ENCODE results near the gene POLR3H. TPM values are rescaled to one million over a fixed set of nuclear protein-coding genes. Genes with fewer than 3 reads are reported as not detected.
A peak's percentile ranks its signal among the peaks of the same experiment; 100 is the strongest.

The POLR3H gene
- total RNA-seq, 1 donor: 28.1 TPM

DNA sequence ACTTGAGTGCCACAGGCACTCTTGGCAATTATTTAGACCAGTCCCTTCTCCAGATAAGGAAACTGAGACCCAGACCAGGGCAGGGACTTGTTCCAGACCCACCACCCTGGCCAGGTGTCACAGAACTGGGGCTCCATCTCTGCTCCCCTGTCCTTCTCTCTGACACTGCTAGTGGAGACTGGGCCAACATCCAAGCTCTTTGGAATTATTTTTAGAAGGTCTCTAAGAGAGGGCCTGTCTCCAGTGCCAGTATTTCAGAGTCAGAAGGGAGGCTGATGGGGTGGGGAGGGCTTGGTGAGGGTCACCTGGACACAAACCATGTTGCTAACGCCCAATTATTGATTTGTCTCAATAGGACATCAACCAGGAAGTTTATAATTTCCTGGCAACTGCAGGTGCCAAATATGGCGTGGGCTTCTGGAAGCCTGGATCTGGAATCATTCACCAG lies 32.7 kb downstream of the POLR3H start:
- TF ChIP-seq, protein P1, sequence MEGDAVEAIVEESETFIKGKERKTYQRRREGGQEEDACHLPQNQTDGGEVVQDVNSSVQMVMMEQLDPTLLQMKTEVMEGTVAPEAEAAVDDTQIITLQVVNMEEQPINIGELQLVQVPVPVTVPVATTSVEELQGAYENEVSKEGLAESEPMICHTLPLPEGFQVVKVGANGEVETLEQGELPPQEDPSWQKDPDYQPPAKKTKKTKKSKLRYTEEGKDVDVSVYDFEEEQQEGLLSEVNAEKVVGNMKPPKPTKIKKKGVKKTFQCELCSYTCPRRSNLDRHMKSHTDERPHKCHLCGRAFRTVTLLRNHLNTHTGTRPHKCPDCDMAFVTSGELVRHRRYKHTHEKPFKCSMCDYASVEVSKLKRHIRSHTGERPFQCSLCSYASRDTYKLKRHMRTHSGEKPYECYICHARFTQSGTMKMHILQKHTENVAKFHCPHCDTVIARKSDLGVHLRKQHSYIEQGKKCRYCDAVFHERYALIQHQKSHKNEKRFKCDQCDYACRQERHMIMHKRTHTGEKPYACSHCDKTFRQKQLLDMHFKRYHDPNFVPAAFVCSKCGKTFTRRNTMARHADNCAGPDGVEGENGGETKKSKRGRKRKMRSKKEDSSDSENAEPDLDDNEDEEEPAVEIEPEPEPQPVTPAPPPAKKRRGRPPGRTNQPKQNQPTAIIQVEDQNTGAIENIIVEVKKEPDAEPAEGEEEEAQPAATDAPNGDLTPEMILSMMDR (IDR thresholded peaks at IDR 0.05; ENCODE audit: insufficient read depth, low read depth, low read length): no peak
- no peak for DNase-seq (ENCODE audit: low read depth)
- H3K4me3 ChIP-seq (ENCODE audit: low read depth, low read length): no peak overlapping the region

DNA sequence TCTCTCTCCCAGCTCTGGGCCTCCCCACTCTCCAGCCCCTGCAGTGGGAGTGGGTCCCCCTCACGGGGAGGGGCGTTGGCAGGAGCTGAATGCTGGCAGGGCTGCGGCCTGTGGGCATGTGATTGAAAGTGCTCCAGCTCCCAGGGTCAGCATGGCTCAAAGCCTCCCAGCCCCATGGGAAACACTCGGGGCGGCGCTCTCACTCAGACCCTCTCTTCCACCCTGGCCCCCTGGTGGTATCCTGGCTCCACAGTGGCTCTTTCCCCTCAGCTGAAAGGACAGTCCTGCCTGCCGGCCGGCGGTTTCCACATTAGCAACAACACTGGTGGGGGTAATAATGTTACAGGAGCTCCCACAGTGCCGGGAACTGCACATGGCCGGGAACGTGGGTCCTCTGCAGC lies 35.5 kb downstream of the POLR3H start:
- H3K4me3 ChIP-seq (ENCODE audit: low read depth, low read length): no peak overlapping the region
- DNase-seq (ENCODE audit: low read depth): no peak
- TF ChIP-seq, protein P1 (IDR thresholded peaks at IDR 0.05; ENCODE audit: insufficient read depth, low read depth, low read length): no peak

GRCh38 chr22:41507330-41508063 lies 36.8 kb downstream of the POLR3H start:
- H3K4me3 ChIP-seq (ENCODE audit: low read depth, low read length): no peak overlapping the region
- no peak for DNase-seq (ENCODE audit: low read depth)
- TF ChIP-seq, protein P1 (IDR thresholded peaks at IDR 0.05; ENCODE audit: insufficient read depth, low read depth, low read length): no peak

- H3K4me3 ChIP-seq (ENCODE audit: low read depth, low read length): no peak overlapping the region
- TF ChIP-seq, protein P1 (IDR thresholded peaks at IDR 0.05; ENCODE audit: insufficient read depth, low read depth, low read length): no peak
- DNase-seq (ENCODE audit: low read depth): no peak
Observed at GRCh38 chr22:41505511-41506220, 38.6 kb downstream of the POLR3H start.

- TF ChIP-seq, protein P1 (IDR thresholded peaks at IDR 0.05; ENCODE audit: insufficient read depth, low read depth, low read length): no peak
- no peak for DNase-seq (ENCODE audit: low read depth)
- H3K4me3 ChIP-seq (ENCODE audit: low read depth, low read length): no peak overlapping the region
Observed at GRCh38 chr22:41504816-41505215, 39.5 kb downstream of the POLR3H start.

DNA sequence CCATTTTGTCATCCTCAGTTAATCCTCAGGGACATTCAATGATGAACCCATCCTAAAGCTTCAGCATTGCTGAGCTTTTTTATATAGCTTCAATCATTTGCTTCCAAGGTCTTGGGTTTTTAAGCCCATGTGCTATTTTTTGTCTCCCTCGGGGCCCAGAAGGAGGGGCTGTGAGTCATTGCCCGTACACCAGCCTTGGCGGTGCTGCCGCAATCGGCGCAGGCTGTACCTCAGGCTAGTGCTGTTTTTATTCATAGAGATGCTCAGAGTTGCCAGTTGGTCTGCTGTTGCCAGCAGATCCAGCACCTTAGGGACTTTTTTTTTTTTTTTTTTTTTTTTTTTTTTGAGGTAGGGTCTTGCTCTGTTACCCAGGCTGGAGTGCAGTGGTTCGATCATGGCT lies 39.9 kb downstream of the POLR3H start:
- peak; percentile 46 for DNase-seq (ENCODE audit: low read depth)
- TF ChIP-seq, protein P1 (IDR thresholded peaks at IDR 0.05; ENCODE audit: insufficient read depth, low read depth, low read length): no peak
- H3K4me3 ChIP-seq (ENCODE audit: low read depth, low read length): no peak overlapping the region
